ENCODE data around the gene KLHL26.

Gene KLHL26

DNA sequence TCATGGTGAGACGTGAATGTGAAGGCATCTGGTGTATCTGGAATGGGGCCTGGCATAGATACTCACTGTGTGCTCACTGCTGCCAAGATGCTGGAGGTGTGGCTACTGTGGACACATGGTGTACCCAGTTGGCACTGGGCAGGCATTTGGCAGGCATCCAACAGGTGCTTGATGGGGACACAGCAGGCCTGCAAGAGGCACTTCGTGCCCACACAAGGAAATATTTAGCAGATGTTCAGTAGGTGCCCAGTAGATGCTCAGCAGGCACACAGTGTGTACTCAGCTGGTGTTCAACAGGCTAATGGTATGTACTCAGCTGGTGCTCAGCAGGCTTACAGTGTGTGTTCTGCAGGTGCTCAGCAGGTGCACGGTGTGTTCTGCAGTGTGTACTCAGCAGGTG is 60.9 kb downstream of the KLHL26 start:
- no peak overlapping the region for H3K27ac ChIP-seq (ENCODE audit: low read depth, low read length)
- no peaks in the 10 kb centered on the region for H3K79me2 ChIP-seq (ENCODE audit: insufficient read depth, low read length)
- peaks cover 6% of the 10 kb centered on the region; the same call in 1 of the 2 replicates for H4K20me1 ChIP-seq (ENCODE audit: low read depth, low read length)
- no peaks in the 10 kb centered on the region for H3K9me3 ChIP-seq (ENCODE audit: insufficient read depth, low read length)
- H3K36me3 ChIP-seq (ENCODE audit: low read length) = no peaks in the 10 kb centered on the region
- no peak overlapping the region for H3K9ac ChIP-seq (ENCODE audit: low read length)
- no peaks in the 10 kb centered on the region for H3K9me2 ChIP-seq (replicated peaks; ENCODE audit: insufficient read depth, low read length)
- peaks cover 17% of the 10 kb centered on the region for H3F3A ChIP-seq (ENCODE audit: insufficient read depth)
- H3K4me2 ChIP-seq (ENCODE audit: low read depth, low read length, poor library complexity, severe bottlenecking) = no peak overlapping the region
- H3K4me3 ChIP-seq (ENCODE audit: insufficient read depth, low read length, poor library complexity, severe bottlenecking) = no peak overlapping the region
- no peaks in the 10 kb centered on the region for H3K27me3 ChIP-seq (ENCODE audit: low read length)
- H2AFZ ChIP-seq (ENCODE audit: low read depth, low read length, severe bottlenecking) = no peak overlapping the region
- TF ChIP-seq EZH2phosphoT487 (conservative IDR thresholded peaks at IDR 0.05; ENCODE audit: low read length) = no peak
- TF ChIP-seq, protein P1, sequence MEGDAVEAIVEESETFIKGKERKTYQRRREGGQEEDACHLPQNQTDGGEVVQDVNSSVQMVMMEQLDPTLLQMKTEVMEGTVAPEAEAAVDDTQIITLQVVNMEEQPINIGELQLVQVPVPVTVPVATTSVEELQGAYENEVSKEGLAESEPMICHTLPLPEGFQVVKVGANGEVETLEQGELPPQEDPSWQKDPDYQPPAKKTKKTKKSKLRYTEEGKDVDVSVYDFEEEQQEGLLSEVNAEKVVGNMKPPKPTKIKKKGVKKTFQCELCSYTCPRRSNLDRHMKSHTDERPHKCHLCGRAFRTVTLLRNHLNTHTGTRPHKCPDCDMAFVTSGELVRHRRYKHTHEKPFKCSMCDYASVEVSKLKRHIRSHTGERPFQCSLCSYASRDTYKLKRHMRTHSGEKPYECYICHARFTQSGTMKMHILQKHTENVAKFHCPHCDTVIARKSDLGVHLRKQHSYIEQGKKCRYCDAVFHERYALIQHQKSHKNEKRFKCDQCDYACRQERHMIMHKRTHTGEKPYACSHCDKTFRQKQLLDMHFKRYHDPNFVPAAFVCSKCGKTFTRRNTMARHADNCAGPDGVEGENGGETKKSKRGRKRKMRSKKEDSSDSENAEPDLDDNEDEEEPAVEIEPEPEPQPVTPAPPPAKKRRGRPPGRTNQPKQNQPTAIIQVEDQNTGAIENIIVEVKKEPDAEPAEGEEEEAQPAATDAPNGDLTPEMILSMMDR (IDR thresholded peaks at IDR 0.05; ENCODE audit: insufficient read depth, low read length, poor library complexity, severe bottlenecking) = no peak

DNA sequence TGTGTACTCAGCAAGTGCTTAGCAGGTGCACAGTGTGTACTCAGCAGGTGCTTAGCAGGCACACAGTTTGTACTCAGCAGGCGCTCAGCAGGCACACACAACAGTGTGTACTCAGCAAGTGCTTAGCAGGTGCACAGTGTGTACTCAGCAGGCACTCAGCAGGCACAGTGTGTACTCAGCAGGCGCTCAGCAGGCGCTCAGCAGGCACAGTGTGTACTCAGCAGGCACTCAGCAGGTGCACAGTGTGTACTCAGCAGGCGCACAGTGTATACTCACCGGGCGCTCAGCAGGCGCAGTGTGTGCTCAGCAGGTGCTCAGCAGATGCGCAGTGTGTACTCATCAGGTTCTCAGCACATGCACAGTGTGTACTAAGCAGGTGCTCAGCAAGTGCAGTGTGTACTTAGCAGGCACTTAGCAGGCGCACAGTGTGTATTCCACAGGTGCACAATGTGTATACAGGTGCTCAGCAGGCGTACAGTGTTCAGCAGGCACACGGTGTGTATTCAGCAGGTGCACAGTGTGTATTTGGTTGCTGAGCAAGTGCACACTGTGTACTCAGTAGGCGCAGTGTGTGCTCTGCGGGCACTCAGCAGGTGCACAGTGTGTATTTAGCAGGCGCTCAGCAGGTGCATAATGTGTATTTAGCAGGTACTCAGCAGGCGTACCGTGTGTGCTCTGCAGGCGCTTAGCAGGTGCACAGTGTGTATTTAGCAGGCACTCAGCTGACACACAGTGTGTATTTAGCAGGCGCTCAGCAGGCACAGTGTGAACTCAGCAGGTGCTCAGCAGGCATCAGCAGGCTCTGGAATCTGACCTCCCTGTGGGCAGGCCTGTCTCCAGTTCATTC is 61.7 kb downstream of the KLHL26 start:
- H3K27ac ChIP-seq (ENCODE audit: low read depth, low read length) = no peak overlapping the region
- H4K20me1 ChIP-seq (ENCODE audit: low read depth, low read length) = peaks cover 6% of the 10 kb centered on the region; the same call in 1 of the 2 replicates
- H2AFZ ChIP-seq (ENCODE audit: low read depth, low read length, severe bottlenecking) = no peak overlapping the region
- no peak for TF ChIP-seq EZH2phosphoT487 (conservative IDR thresholded peaks at IDR 0.05; ENCODE audit: low read length)
- TF ChIP-seq, protein P1 (IDR thresholded peaks at IDR 0.05; ENCODE audit: insufficient read depth, low read length, poor library complexity, severe bottlenecking) = no peak
- no peaks in the 10 kb centered on the region for H3K79me2 ChIP-seq (ENCODE audit: insufficient read depth, low read length)
- H3K9me3 ChIP-seq (ENCODE audit: insufficient read depth, low read length) = no peaks in the 10 kb centered on the region
- H3F3A ChIP-seq (ENCODE audit: insufficient read depth) = peaks cover 17% of the 10 kb centered on the region
- no peaks in the 10 kb centered on the region for H3K36me3 ChIP-seq (ENCODE audit: low read length)
- H3K9me2 ChIP-seq (replicated peaks; ENCODE audit: insufficient read depth, low read length) = no peaks in the 10 kb centered on the region
- H3K4me2 ChIP-seq (ENCODE audit: low read depth, low read length, poor library complexity, severe bottlenecking) = no peak overlapping the region
- no peak overlapping the region for H3K9ac ChIP-seq (ENCODE audit: low read length)
- no peak overlapping the region for H3K4me3 ChIP-seq (ENCODE audit: insufficient read depth, low read length, poor library complexity, severe bottlenecking)
- no peaks in the 10 kb centered on the region for H3K27me3 ChIP-seq (ENCODE audit: low read length)

DNA sequence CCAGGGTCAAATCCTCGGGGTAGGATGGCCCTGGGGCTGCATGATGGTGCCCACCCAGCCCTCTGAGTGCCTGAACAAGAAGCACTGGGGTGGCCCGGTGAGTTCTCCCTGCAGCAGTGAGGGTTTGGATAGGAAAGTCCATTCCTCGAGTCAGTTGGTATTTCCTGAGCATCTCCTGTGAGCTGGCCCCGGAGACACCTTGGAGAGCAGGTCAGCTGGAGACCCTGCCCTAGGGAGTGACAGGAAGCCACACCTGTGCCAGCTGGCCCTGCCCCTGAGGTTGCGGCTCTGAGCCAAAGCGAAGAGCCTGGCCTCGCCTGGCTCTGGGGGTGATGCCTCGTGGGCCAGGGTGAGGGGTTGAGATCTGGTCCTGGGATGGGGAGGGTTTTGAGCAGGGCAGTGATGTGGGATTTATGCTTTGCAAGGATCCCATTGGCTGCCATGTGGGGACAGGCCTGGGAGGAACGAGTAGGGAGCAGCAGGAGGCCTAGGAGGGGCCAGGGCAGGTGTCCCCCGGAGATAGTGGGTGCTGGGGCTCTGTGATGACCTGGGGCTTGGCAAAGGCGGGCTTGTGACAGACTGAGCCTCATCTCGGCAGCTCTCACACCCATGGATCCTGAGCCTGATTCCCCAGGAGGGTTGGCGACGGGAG is 62.7 kb downstream of the KLHL26 start:
- no peaks in the 10 kb centered on the region for H3K9me3 ChIP-seq (ENCODE audit: insufficient read depth, low read length)
- H3F3A ChIP-seq (ENCODE audit: insufficient read depth) = peaks cover 17% of the 10 kb centered on the region
- H3K4me3 ChIP-seq (ENCODE audit: insufficient read depth, low read length, poor library complexity, severe bottlenecking) = no peak overlapping the region
- H2AFZ ChIP-seq (ENCODE audit: low read depth, low read length, severe bottlenecking) = no peak overlapping the region
- H3K79me2 ChIP-seq (ENCODE audit: insufficient read depth, low read length) = no peaks in the 10 kb centered on the region
- peak overlapping the region; percentile 73; the same call in 1 of the 2 replicates for H3K27ac ChIP-seq (ENCODE audit: low read depth, low read length)
- no peaks in the 10 kb centered on the region for H3K9me2 ChIP-seq (replicated peaks; ENCODE audit: insufficient read depth, low read length)
- no peaks in the 10 kb centered on the region for H3K36me3 ChIP-seq (ENCODE audit: low read length)
- H4K20me1 ChIP-seq (ENCODE audit: low read depth, low read length) = peaks cover 6% of the 10 kb centered on the region; the same call in 1 of the 2 replicates
- H3K27me3 ChIP-seq (ENCODE audit: low read length) = no peaks in the 10 kb centered on the region
- no peak for TF ChIP-seq EZH2phosphoT487 (conservative IDR thresholded peaks at IDR 0.05; ENCODE audit: low read length)
- TF ChIP-seq, protein P1 (IDR thresholded peaks at IDR 0.05; ENCODE audit: insufficient read depth, low read length, poor library complexity, severe bottlenecking) = no peak
- 0 out of 2 replicates have a peak overlapping the region, but pooled peaks have one; percentile 11 for H3K9ac ChIP-seq (ENCODE audit: low read length)
- H3K4me2 ChIP-seq (ENCODE audit: low read depth, low read length, poor library complexity, severe bottlenecking) = peak overlapping the region; percentile 57

All from SU-DHL-6 (cell line).